ENCODE results near the gene ACKR2.
"Not testable (repeated sequence)": the region's sequence is repeated elsewhere in the genome, so short reads cannot be mapped to it uniquely, and the experiment has no call there.

ACKR2 gene

GRCh38 chr3:42802876-42803413, 6.3 kb upstream of the ACKR2 start:
- no peak for DNase-seq

- peak in 1 of 2 donors; percentile 33 for DNase-seq
Measured at GRCh38 chr3:42803414-42804105, 5.7 kb upstream of the ACKR2 start.

GRCh38 chr3:42804106-42804830, 5.0 kb upstream of the ACKR2 start, which contains the start of gene HIGD1A:
Gene HIGD1A, minus strand, starts transcription at chr3:42804490. Its CDS starts 10,237 bp downstream, at chr3:42794253.
- DNase-seq, result peak; percentile 94

GRCh38 chr3:42804831-42805132, 4.5 kb upstream of the ACKR2 start:
- no peak for DNase-seq

GRCh38 chr3:42805141-42805821, 4.0 kb upstream of the ACKR2 start:
- DNase-seq, result no peak

GRCh38 chr3:42807929-42808328, 1.3 kb upstream of the ACKR2 start:
- DNase-seq, result no peak

- not testable (repeated sequence) for DNase-seq
Measured at GRCh38 chr3:42810706-42811105, 1.5 kb downstream of the ACKR2 start.

GRCh38 chr3:42811118-42811883, 2.1 kb downstream of the ACKR2 start:
- DNase-seq, result not testable (repeated sequence)

- DNase-seq, result no peak
Measured at GRCh38 chr3:42814246-42814645, 5.0 kb downstream of the ACKR2 start.

GRCh38 chr3:42814914-42815507, 5.8 kb downstream of the ACKR2 start:
- DNase-seq, result no peak

GRCh38 chr3:42815826-42816225, 6.6 kb downstream of the ACKR2 start:
- no peak for DNase-seq

- no peak for DNase-seq
Measured at GRCh38 chr3:42819351-42819965, 10.2 kb downstream of the ACKR2 start.

- DNase-seq, result no peak
Measured at GRCh38 chr3:42820746-42821051, 11.5 kb downstream of the ACKR2 start.

GRCh38 chr3:42822828-42823227, 13.6 kb downstream of the ACKR2 start:
- no peak for DNase-seq

- no peak for DNase-seq
Measured at GRCh38 chr3:42823351-42823750, 14.1 kb downstream of the ACKR2 start.

- DNase-seq, result no peak
Measured at GRCh38 chr3:42826141-42826540, 16.9 kb downstream of the ACKR2 start.

- DNase-seq, result no peak
Measured at GRCh38 chr3:42827023-42827422, 17.8 kb downstream of the ACKR2 start.

- DNase-seq, result no peak
Measured at GRCh38 chr3:42827654-42828053, 18.4 kb downstream of the ACKR2 start.

GRCh38 chr3:42829083-42829627, 19.9 kb downstream of the ACKR2 start:
- DNase-seq, result no peak

GRCh38 chr3:42829628-42830436, 20.6 kb downstream of the ACKR2 start:
- DNase-seq, result no peak
